H1 (cell line): Measurements from ENCODE around the gene KIAA1328. TPM values are rescaled to one million over a fixed set of nuclear protein-coding genes. Genes with fewer than 3 reads are reported as not detected.

ENCODE experiments used
- ATF2 ChIP-seq: IDR thresholded peaks from 2 replicates; pipeline ENCODE4 v1.6.1; 2012; ENCODE audit warnings: low read length, inconsistent platforms
- BCL11A ChIP-seq, 2 experiments: IDR thresholded peaks; one replicate each; pipeline ENCODE4 v1.6.1; 2011; ENCODE audit warnings: low read depth in 2 of 2, low read length in 2 of 2, mild to moderate bottlenecking in 2 of 2
- CHD7 ChIP-seq: fragments of 300-600 bp; sonication (generic); IDR thresholded peaks from 2 replicates; pipeline ENCODE4 v1.7.1; 2012; ENCODE audit warnings: low read length, moderate library complexity, mild to moderate bottlenecking, inconsistent platforms; ENCODE audit not compliant: insufficient replicate concordance
- E2F6 ChIP-seq: IDR thresholded peaks from 2 replicates; pipeline ENCODE4 v1.6.1; 2012; ENCODE audit warnings: inconsistent platforms
- polyA plus RNA-seq, 7 experiments: library from polyadenylated mRNA; depleted of rRNA in 3 of 7; stranded (reverse) in 5 of 7; unstranded in 2 of 7; fragments of >200 nt in 5 of 7; fragments of 200-250 nt in 2 of 7; gene quantifications; 1 replicate in 5 of 7; 2 replicates in 1 of 7; 4 replicates in 1 of 7; pipeline versions ENCODE4 v1.2.1 to v1.2.3, GENCODE V29; 2011 to 2013; ENCODE audit warnings: missing spikeins in 2 of 7, mixed read lengths in 2 of 7
- total RNA-seq: library from RNA; stranded (reverse); fragmentation: NEBNext Ultra II Directional; extraction: Animal tissue kit (Norgen Biotek cat#: 25700); gene quantifications from 2 replicates; pipeline ENCODE4 v1.2.1, GENCODE V29; 2021

KIAA1328 gene
- total and polyA plus RNA-seq, 2 of the 8 experiments (the other 6 are each of a cell fraction or from before 2014, with no cell fraction given), result 2.6 to 5.7 TPM

GRCh38 chr18:36867056-36867455, 38.1 kb downstream of the KIAA1328 start (continued):
- TF ChIP-seq CHD7 (no peak), BCL11A (IDR thresholded peaks at IDR 0.05; ENCODE audit: low read depth in 2 of 2, low read length in 2 of 2) (no peak), E2F6 (no peak), ATF2 (no peak)
